Neural cell (in vitro differentiated cells): ENCODE data around the gene SLC27A5.
"Not testable (repeated sequence)": the region's sequence is repeated elsewhere in the genome, so short reads cannot be mapped to it uniquely, and the experiment has no call there.

Experiments used
- EP300 ChIP-seq: fragments of 450-650 bp; conservative IDR thresholded peaks from 2 replicates; pipeline ENCODE4 v1.6.1; 2014; ENCODE audit warnings: antibody characterized with exemption, mild to moderate bottlenecking, moderate library complexity; ENCODE audit not compliant: poor library complexity, severe bottlenecking
- EZH2 ChIP-seq: fragments of 200-600, 300-800 bp; shearing (Covaris generic), sonication (generic); IDR thresholded peaks from 2 replicates; pipeline ENCODE4 v1.6.1; 2014; ENCODE audit warnings: antibody characterized with exemption, low read length, borderline replicate concordance, mild to moderate bottlenecking; ENCODE audit not compliant: insufficient read depth, poor library complexity, severe bottlenecking
- POLR2AphosphoS5 ChIP-seq: IDR thresholded peaks from 2 replicates; pipeline ENCODE4 v1.6.1; 2012
- RAD21 ChIP-seq: fragments of 450-650 bp; conservative IDR thresholded peaks from 2 replicates; pipeline ENCODE4 v1.6.1; 2014; ENCODE audit warnings: antibody characterized with exemption, mild to moderate bottlenecking, moderate library complexity
- TAF1 ChIP-seq: IDR thresholded peaks from 2 replicates; pipeline ENCODE4 v1.6.1; 2012; ENCODE audit warnings: low read depth
- TF ChIP-seq, protein P1 (sequence below): fragments of 450-650 bp; IDR thresholded peaks from 2 replicates; pipeline ENCODE4 v1.5.1; 2014; ENCODE audit warnings: antibody characterized with exemption, mild to moderate bottlenecking, moderate library complexity; ENCODE audit not compliant: poor library complexity, severe bottlenecking
- TF ChIP-seq, protein P2 (sequence below): IDR thresholded peaks from 2 replicates; pipeline ENCODE4 v1.6.1; 2012; ENCODE audit warnings: borderline replicate concordance

GRCh38 chr19:58448860-58449259 lies 62.9 kb downstream of the SLC27A5 start:
- TF ChIP-seq, protein P1, sequence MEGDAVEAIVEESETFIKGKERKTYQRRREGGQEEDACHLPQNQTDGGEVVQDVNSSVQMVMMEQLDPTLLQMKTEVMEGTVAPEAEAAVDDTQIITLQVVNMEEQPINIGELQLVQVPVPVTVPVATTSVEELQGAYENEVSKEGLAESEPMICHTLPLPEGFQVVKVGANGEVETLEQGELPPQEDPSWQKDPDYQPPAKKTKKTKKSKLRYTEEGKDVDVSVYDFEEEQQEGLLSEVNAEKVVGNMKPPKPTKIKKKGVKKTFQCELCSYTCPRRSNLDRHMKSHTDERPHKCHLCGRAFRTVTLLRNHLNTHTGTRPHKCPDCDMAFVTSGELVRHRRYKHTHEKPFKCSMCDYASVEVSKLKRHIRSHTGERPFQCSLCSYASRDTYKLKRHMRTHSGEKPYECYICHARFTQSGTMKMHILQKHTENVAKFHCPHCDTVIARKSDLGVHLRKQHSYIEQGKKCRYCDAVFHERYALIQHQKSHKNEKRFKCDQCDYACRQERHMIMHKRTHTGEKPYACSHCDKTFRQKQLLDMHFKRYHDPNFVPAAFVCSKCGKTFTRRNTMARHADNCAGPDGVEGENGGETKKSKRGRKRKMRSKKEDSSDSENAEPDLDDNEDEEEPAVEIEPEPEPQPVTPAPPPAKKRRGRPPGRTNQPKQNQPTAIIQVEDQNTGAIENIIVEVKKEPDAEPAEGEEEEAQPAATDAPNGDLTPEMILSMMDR: not testable (repeated sequence)
- TF ChIP-seq EP300, TAF1, EZH2, POLR2AphosphoS5, RAD21: not testable (repeated sequence)
- TF ChIP-seq, protein P2, sequence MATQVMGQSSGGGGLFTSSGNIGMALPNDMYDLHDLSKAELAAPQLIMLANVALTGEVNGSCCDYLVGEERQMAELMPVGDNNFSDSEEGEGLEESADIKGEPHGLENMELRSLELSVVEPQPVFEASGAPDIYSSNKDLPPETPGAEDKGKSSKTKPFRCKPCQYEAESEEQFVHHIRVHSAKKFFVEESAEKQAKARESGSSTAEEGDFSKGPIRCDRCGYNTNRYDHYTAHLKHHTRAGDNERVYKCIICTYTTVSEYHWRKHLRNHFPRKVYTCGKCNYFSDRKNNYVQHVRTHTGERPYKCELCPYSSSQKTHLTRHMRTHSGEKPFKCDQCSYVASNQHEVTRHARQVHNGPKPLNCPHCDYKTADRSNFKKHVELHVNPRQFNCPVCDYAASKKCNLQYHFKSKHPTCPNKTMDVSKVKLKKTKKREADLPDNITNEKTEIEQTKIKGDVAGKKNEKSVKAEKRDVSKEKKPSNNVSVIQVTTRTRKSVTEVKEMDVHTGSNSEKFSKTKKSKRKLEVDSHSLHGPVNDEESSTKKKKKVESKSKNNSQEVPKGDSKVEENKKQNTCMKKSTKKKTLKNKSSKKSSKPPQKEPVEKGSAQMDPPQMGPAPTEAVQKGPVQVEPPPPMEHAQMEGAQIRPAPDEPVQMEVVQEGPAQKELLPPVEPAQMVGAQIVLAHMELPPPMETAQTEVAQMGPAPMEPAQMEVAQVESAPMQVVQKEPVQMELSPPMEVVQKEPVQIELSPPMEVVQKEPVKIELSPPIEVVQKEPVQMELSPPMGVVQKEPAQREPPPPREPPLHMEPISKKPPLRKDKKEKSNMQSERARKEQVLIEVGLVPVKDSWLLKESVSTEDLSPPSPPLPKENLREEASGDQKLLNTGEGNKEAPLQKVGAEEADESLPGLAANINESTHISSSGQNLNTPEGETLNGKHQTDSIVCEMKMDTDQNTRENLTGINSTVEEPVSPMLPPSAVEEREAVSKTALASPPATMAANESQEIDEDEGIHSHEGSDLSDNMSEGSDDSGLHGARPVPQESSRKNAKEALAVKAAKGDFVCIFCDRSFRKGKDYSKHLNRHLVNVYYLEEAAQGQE: not testable (repeated sequence)
